WTC11 (cell line): Measurements from ENCODE around the gene C6orf136. TPM values are rescaled to one million over a fixed set of nuclear protein-coding genes. Genes with fewer than 3 reads are reported as not detected.

Experiments
- ATAC-seq: fragments of 200-7000 bp; cut with Tn5 transposase; 2 replicates; pipeline ENCODE4 v1.10.0; 2021; ENCODE audit warnings: mild to moderate bottlenecking, moderate library complexity
- CTCF ChIA-PET: fragments of 300-600 bp; sonication (Branson Sonifier 250); formaldehyde crosslinking; loops from one replicate; lab custom pipeline; 2021; ENCODE audit warnings: antibody characterized with exemption; lab: Charles Lee
- POLR2A ChIA-PET: fragments of 350-600 bp; sonication (Branson Sonifier 250); formaldehyde crosslinking; loops from one replicate; lab custom pipeline; 2021; ENCODE audit warnings: antibody characterized with exemption; lab: Charles Lee
- DNase-seq: peaks from one replicate; pipeline ENCODE4 v3.0.0; 2021; ENCODE audit warnings: low spot score
- H3K27ac Mint-ChIP-seq: 2 replicates; pipeline ENCODE4 v1.8.0; 2021; ENCODE audit warnings: mixed read lengths
- H3K27me3 Mint-ChIP-seq: 2 replicates; pipeline ENCODE4 v1.8.0; 2021; ENCODE audit warnings: low read depth, mild to moderate bottlenecking, moderate library complexity, mixed read lengths
- H3K36me3 Mint-ChIP-seq: 2 replicates; pipeline ENCODE4 v1.8.0; 2021; ENCODE audit warnings: mixed read lengths
- H3K4me1 Mint-ChIP-seq: 2 replicates; pipeline ENCODE4 v1.8.0; 2022; ENCODE audit warnings: mixed read lengths
- H3K4me3 Mint-ChIP-seq: 2 replicates; pipeline ENCODE4 v1.8.0; 2021; ENCODE audit warnings: mild to moderate bottlenecking, moderate library complexity, mixed read lengths
- H3K9me3 Mint-ChIP-seq: 2 replicates; pipeline ENCODE4 v1.8.0; 2021; ENCODE audit warnings: mixed read lengths
- ETV6 ChIP-seq: sonication (generic); formaldehyde crosslinking; IDR thresholded peaks from 2 replicates; pipeline ENCODE4 v1.8.1; 2022; ENCODE audit warnings: mild to moderate bottlenecking, missing genetic modification reagents
- MXD4 ChIP-seq: fragments of 250-450 bp; sonication (Bioruptor Pico); IDR thresholded peaks from 2 replicates; pipeline ENCODE4 v1.8.0; 2021; ENCODE audit warnings: mild to moderate bottlenecking, moderate library complexity, borderline replicate concordance
- NFATC4 ChIP-seq: fragments of 250-450 bp; sonication (Bioruptor Pico); IDR thresholded peaks from 2 replicates; pipeline ENCODE4 v1.9.0; 2021; ENCODE audit warnings: mild to moderate bottlenecking
- TEAD1 ChIP-seq: sonication (generic); formaldehyde crosslinking; IDR thresholded peaks from 2 replicates; pipeline ENCODE4 v1.8.0; 2022; ENCODE audit warnings: mild to moderate bottlenecking, missing genetic modification reagents
- ZNF317 ChIP-seq: sonication (generic); formaldehyde crosslinking; IDR thresholded peaks from 2 replicates; pipeline ENCODE4 v1.8.1; 2023; ENCODE audit warnings: low read depth, mild to moderate bottlenecking, moderate library complexity, missing genetic modification reagents, borderline replicate concordance
- total RNA-seq: library from RNA; stranded (reverse); gene quantifications from 3 replicates; pipeline ENCODE4 v1.2.3, GENCODE V29; 2021
- TF ChIP-seq, protein P1 (sequence below): sonication (generic); formaldehyde crosslinking; IDR thresholded peaks from 2 replicates; pipeline ENCODE4 v1.8.0; 2023; ENCODE audit warnings: missing genetic modification reagents, mild to moderate bottlenecking, borderline replicate concordance
- TF ChIP-seq, protein P2 (sequence below): sonication (generic); formaldehyde crosslinking; IDR thresholded peaks from 2 replicates; pipeline ENCODE4 v1.8.1; 2023; ENCODE audit warnings: mild to moderate bottlenecking, moderate library complexity, missing genetic modification reagents
- TF ChIP-seq, protein P3 (sequence below): fragments of 200-600 bp; IDR thresholded peaks from 2 replicates; pipeline ENCODE4 v1.8.0; 2022; ENCODE audit warnings: antibody characterized with exemption
- TF ChIP-seq, protein P4 (sequence below): sonication (generic); formaldehyde crosslinking; IDR thresholded peaks from 2 replicates; pipeline ENCODE4 v1.8.0; 2022; ENCODE audit warnings: missing genetic modification reagents

C6orf136 gene
- total RNA-seq, 1 experiment from 2014 or later, result 26.5 TPM

DNA sequence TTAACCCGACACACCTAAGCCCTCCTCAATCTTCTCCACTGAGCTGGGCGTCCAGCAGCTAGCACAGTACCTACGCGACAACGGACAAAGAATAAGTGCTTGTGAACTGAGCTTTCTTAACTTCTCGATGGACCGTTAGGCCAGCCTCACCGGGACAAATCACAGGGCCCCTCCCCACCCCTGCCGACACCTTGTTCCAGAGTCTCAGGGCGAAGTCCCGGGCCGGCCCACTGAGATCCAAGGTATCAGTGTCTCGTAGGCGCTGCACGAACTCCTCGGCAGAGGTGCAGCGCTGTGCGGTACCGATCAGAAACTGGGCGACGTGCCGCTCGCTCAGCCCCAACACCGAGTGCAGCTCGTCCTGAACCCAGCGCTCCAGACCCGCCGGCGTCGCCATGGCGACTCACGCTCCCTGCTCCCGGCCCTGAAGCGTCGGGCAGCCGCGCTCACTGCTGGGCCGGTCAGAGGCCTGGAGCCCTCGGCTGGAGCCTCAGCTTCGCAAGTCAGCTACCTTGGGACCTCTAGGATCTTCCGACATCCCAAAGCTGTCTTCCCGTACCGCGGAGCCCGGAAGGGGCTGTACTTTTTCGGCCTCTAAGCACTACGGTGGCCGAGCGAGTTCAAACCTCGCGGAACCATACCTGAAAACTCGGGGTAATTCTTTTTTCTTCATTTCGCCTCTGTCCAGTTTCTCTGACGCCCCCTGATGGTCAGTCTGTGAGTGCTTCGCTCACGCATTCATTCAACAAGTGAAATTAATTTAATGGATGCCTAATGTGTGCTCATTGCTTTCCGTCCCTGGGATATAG, 25.7 kb downstream of the C6orf136 start, which contains the start of gene DHX16 (continued):
- TF ChIP-seq, protein P1, sequence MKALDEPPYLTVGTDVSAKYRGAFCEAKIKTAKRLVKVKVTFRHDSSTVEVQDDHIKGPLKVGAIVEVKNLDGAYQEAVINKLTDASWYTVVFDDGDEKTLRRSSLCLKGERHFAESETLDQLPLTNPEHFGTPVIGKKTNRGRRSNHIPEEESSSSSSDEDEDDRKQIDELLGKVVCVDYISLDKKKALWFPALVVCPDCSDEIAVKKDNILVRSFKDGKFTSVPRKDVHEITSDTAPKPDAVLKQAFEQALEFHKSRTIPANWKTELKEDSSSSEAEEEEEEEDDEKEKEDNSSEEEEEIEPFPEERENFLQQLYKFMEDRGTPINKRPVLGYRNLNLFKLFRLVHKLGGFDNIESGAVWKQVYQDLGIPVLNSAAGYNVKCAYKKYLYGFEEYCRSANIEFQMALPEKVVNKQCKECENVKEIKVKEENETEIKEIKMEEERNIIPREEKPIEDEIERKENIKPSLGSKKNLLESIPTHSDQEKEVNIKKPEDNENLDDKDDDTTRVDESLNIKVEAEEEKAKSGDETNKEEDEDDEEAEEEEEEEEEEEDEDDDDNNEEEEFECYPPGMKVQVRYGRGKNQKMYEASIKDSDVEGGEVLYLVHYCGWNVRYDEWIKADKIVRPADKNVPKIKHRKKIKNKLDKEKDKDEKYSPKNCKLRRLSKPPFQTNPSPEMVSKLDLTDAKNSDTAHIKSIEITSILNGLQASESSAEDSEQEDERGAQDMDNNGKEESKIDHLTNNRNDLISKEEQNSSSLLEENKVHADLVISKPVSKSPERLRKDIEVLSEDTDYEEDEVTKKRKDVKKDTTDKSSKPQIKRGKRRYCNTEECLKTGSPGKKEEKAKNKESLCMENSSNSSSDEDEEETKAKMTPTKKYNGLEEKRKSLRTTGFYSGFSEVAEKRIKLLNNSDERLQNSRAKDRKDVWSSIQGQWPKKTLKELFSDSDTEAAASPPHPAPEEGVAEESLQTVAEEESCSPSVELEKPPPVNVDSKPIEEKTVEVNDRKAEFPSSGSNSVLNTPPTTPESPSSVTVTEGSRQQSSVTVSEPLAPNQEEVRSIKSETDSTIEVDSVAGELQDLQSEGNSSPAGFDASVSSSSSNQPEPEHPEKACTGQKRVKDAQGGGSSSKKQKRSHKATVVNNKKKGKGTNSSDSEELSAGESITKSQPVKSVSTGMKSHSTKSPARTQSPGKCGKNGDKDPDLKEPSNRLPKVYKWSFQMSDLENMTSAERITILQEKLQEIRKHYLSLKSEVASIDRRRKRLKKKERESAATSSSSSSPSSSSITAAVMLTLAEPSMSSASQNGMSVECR (CRISPR knock-in tag), result peak; percentile 61; the same call in 1 of the 2 replicates
- TF ChIP-seq, protein P2, sequence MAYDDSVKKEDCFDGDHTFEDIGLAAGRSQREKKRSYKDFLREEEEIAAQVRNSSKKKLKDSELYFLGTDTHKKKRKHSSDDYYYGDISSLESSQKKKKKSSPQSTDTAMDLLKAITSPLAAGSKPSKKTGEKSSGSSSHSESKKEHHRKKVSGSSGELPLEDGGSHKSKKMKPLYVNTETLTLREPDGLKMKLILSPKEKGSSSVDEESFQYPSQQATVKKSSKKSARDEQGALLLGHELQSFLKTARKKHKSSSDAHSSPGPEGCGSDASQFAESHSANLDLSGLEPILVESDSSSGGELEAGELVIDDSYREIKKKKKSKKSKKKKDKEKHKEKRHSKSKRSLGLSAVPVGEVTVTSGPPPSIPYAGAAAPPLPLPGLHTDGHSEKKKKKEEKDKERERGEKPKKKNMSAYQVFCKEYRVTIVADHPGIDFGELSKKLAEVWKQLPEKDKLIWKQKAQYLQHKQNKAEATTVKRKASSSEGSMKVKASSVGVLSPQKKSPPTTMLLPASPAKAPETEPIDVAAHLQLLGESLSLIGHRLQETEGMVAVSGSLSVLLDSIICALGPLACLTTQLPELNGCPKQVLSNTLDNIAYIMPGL, result peak; percentile 91
- TF ChIP-seq MXD4 (CRISPR knock-in tag) (no peak), ZNF317 (CRISPR knock-in tag) (peak; percentile 25; the same call in 1 of the 2 replicates), NFATC4 (CRISPR knock-in tag) (no peak)
- TF ChIP-seq, protein P3, sequence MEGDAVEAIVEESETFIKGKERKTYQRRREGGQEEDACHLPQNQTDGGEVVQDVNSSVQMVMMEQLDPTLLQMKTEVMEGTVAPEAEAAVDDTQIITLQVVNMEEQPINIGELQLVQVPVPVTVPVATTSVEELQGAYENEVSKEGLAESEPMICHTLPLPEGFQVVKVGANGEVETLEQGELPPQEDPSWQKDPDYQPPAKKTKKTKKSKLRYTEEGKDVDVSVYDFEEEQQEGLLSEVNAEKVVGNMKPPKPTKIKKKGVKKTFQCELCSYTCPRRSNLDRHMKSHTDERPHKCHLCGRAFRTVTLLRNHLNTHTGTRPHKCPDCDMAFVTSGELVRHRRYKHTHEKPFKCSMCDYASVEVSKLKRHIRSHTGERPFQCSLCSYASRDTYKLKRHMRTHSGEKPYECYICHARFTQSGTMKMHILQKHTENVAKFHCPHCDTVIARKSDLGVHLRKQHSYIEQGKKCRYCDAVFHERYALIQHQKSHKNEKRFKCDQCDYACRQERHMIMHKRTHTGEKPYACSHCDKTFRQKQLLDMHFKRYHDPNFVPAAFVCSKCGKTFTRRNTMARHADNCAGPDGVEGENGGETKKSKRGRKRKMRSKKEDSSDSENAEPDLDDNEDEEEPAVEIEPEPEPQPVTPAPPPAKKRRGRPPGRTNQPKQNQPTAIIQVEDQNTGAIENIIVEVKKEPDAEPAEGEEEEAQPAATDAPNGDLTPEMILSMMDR, result peak; percentile 40; the same call in 1 of the 2 replicates

DNA sequence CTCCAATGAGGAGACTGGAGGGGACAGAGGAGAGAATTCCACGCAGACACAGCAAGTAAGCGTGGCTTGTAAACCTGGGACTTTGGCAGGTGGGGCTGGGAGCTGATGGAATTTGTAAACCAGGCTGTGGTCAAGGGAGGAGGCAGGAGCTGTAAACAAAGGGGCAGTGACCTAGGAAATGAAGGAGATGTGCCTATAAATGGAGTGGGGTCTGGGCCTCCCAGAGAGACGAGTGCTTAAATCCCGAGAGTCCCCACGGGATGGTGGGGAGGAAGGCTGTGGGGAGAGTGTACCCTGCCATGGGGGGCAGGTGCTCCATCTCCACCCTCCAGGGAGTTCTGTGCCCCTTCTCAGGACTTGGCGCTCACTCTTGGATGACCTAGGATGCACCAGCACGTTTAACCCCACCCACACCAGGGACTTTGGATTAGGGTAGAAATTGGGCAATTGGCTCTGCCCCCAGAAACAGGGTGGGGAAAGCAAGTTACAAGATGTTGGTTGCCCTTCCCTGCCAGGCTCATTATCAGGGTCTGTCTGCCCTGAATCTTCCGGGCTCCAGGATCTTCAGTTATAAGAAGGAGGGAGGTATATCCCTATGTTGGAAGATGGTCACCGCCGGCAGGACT, 29.8 kb downstream of the C6orf136 start:
- TF ChIP-seq, protein P4, sequence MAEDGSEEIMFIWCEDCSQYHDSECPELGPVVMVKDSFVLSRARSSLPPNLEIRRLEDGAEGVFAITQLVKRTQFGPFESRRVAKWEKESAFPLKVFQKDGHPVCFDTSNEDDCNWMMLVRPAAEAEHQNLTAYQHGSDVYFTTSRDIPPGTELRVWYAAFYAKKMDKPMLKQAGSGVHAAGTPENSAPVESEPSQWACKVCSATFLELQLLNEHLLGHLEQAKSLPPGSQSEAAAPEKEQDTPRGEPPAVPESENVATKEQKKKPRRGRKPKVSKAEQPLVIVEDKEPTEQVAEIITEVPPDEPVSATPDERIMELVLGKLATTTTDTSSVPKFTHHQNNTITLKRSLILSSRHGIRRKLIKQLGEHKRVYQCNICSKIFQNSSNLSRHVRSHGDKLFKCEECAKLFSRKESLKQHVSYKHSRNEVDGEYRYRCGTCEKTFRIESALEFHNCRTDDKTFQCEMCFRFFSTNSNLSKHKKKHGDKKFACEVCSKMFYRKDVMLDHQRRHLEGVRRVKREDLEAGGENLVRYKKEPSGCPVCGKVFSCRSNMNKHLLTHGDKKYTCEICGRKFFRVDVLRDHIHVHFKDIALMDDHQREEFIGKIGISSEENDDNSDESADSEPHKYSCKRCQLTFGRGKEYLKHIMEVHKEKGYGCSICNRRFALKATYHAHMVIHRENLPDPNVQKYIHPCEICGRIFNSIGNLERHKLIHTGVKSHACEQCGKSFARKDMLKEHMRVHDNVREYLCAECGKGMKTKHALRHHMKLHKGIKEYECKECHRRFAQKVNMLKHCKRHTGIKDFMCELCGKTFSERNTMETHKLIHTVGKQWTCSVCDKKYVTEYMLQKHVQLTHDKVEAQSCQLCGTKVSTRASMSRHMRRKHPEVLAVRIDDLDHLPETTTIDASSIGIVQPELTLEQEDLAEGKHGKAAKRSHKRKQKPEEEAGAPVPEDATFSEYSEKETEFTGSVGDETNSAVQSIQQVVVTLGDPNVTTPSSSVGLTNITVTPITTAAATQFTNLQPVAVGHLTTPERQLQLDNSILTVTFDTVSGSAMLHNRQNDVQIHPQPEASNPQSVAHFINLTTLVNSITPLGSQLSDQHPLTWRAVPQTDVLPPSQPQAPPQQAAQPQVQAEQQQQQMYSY (CRISPR knock-in tag), result no peak
- no peak for TF ChIP-seq ETV6 (CRISPR knock-in tag)
- TF ChIP-seq TEAD1 (CRISPR knock-in tag), result no peak
- TF ChIP-seq, all 79 proteins: peak for 0
- Mint-ChIP-seq H3K27me3 (no peaks in the 10 kb centered on the region), H3K9me3 (no peaks in the 10 kb centered on the region), H3K27ac (no peak overlapping the region; the same call in 1 of the 2 replicates), H3K36me3 (peaks cover 19% of the 10 kb centered on the region), H3K4me3 (no peak overlapping the region), H3K4me1 (peaks cover 16% of the 10 kb centered on the region)
- ATAC-seq (no peak), DNase-seq (no peak)
- ChIA-PET CTCF (interaction anchor here (9.7 kb wide), 1 partner anchor 54 kb away, joined by 131 read pairs; no protein-coding TSS in a partner anchor), POLR2A (no interaction called here)
